ENCODE results near the gene THADA.

GRCh38 chr2:43193652-43194120, 402.2 kb downstream of the THADA start:
- no peak for TF ChIP-seq POLR2AphosphoS5 (IDR thresholded peaks at IDR 0.05; ENCODE audit: insufficient read depth, low read depth, low read length)
- TF ChIP-seq, protein P1, sequence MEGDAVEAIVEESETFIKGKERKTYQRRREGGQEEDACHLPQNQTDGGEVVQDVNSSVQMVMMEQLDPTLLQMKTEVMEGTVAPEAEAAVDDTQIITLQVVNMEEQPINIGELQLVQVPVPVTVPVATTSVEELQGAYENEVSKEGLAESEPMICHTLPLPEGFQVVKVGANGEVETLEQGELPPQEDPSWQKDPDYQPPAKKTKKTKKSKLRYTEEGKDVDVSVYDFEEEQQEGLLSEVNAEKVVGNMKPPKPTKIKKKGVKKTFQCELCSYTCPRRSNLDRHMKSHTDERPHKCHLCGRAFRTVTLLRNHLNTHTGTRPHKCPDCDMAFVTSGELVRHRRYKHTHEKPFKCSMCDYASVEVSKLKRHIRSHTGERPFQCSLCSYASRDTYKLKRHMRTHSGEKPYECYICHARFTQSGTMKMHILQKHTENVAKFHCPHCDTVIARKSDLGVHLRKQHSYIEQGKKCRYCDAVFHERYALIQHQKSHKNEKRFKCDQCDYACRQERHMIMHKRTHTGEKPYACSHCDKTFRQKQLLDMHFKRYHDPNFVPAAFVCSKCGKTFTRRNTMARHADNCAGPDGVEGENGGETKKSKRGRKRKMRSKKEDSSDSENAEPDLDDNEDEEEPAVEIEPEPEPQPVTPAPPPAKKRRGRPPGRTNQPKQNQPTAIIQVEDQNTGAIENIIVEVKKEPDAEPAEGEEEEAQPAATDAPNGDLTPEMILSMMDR (IDR thresholded peaks at IDR 0.05; ENCODE audit: extremely low read depth in 1 of 2, insufficient read depth in 1 of 2, low read depth in 1 of 2, low read length in 2 of 2), result no peak
- TF ChIP-seq POLR2A (IDR thresholded peaks at IDR 0.05; ENCODE audit: low read depth, low read length), result no peak
- TF ChIP-seq EZH2 (IDR thresholded peaks at IDR 0.05; ENCODE audit: borderline replicate concordance, low read depth, low read length, severe bottlenecking), result no peak
- no peak for TF ChIP-seq MAX (IDR thresholded peaks at IDR 0.05; ENCODE audit: insufficient read depth, insufficient read length)
- TF ChIP-seq MYC (IDR thresholded peaks at IDR 0.05; ENCODE audit: low read depth, low read length), result no peak
- TF ChIP-seq JUN (IDR thresholded peaks at IDR 0.05; ENCODE audit: borderline replicate concordance, insufficient read depth, insufficient read length, low read depth), result no peak
- no peak for TF ChIP-seq FOS (IDR thresholded peaks at IDR 0.05; ENCODE audit: borderline replicate concordance, insufficient read depth, low read length)
- no peak for TF ChIP-seq GATA2 (IDR thresholded peaks at IDR 0.05; ENCODE audit: insufficient read depth, insufficient read length, low read depth, low read length)

Measured in endothelial cell of umbilical vein (primary cell).